IPS-NIHi11 (cell line): Measurements from ENCODE around the gene MS4A10.

Experiments
- DNase-seq: peaks from one replicate; pipeline ENCODE4 v3.0.0; 2012; ENCODE audit warnings: mixed read lengths, low spot score

Gene MS4A10

GRCh38 chr11:60849641-60850520 is 64.7 kb downstream of the MS4A10 start:
- no peak for DNase-seq
